Tongue (tissue), 2 donors: Measurements from ENCODE around the gene ASTL. TPM values are rescaled to one million over a fixed set of nuclear protein-coding genes. Genes with fewer than 3 reads are reported as not detected.
"Not testable (repeated sequence)": the region's sequence is repeated elsewhere in the genome, so short reads cannot be mapped to it uniquely, and the experiment has no call there.

Source experiments
- DNase-seq: peaks from one replicate; pipeline ENCODE4 v3.0.0-alpha.2; 2015
- total RNA-seq: library from RNA; depleted of rRNA; stranded (reverse); fragments of >200 nt; gene quantifications from one replicate; pipeline ENCODE4 v1.2.3, GENCODE V29; 2014

The ASTL gene
- total RNA-seq, 1 donor from 2014 or later: not detected

DNA sequence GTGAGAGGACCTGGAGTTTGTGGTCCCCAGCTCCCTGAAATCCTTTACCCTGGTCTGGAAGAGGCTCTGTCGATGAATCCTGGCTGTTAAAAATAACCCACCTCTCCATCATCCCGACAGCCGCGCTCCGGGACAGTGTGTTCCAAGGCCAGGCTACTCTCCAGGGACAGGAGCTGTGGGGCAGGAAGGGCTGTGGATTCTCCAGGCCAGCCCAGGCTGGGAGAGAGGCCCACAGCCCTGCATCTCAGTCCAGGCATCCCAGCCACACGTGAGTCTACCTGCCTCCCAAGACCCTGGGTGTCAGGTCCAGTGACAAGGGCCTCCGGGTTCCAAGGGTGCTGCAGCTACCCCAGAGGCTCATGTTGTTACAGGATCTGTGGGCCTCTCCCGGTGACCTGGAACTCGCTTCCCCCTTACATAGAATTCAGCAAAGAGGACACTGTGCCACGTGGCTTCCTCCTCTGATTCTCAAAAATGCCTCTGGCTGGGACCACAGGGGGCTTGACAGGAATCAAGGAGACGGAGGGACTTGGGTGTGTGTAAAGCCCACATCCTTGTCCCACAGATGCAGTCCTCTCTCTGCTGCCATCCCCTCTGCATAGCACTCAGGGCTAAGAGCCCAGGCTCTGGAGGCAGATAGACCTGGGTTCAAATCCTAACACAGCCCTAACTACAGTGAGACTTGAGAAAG, 39.3 kb downstream of the ASTL start:
- peak; percentile 24 for DNase-seq

DNA sequence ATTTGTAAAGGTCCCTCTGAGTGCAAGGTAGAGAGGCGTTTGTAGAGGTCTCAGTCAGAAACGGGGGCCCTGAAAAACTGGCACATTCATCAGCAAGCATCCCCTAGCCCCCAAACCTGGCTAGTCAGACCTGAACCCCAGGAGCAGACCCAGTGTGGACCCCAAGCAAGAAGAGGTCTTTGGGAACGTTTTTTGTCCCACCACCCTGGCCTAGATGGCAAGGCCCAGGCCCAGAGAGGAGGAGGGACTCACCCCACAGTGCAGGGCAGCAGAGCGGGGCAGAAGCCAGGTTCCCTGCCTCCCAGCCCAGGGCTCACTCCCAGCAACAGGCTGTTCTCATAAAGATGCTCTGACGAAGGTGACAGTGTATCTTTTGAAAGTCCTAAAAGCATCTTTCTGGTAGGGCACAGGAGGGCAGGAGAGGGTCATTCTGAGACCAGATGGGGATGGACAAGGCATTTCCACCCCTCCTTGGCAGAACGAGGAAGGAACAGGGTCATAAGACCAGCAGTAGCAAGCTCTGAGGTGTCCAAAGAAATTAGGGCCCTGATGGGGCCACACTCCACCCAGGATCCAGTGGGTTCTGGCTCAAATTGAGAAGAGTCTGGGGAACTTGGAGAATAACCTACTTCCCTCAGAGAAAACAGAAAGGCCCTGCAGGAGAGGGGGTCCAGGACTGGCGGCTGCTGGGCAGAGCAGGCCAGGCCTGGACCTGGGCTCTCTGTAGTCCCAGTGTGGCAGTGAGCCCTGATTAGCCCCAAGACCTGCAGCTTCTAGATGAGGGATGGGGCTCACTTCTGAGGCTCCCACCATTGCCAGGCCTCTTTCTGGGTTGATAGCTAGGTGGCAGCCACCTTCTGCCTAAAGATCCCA, 40.1 kb downstream of the ASTL start:
- no peak for DNase-seq

DNA sequence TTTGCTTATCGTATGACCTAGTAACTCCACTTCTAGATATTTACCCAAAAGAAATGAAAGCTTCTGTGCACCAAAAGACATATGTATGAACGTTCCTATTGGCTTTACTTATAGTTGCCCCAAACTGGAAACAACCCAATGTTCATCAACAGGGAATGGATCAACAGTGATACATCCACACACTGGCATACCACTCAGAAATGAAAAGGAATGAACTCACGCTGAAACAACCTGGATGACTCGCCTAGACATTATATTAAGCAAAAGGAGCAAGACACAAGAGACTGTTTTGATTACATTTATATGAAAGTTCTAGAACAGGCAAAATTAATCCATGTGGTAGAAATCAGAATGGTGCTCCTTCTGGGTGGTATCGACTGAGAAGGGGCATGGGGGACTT, 40.9 kb downstream of the ASTL start:
- no peak for DNase-seq

GRCh38 chr2:96095116-96095636, 43.1 kb downstream of the ASTL start:
- no peak for DNase-seq

DNA sequence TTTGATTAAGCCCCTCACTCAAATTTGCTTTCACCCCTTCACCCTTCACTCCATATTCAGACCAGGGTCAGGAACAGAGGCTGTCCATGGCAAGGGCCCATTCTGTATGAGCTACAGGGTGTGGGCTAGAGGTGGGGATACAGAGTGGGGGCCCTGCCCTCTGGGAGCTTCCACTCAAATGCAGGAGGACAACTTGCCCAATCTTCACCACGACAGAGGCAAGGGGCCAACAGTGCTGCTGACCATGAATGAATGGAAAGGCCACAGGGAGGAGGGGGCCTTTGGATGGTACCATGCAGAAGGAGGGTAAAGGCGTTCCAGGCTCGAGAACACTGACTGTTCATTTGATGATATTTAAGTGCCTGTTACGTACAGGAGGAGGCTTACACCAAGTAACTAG, 44.8 kb downstream of the ASTL start:
- DNase-seq: no peak

DNA sequence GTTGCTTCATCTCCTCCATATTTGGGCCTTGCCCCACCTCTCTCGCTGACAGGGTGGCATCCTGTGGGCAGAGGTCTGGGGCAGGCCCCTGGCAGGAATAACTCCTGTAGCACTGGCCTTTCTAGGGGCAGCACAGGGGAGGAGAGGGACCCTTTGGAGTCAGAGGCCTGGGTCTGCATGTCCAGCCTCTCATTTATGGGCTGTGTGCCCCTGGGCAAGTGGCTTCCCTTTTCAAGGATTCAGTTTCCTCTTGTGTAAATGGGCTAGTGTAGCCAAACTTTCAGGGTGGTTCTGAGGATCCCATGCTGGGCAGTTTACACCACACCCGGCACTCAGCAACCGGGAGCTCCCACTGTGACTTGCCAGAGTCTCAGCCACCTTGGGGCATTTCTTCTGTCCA, 45.4 kb downstream of the ASTL start:
- DNase-seq: no peak

- no peak for DNase-seq
Measured at GRCh38 chr2:96092573-96092877, 45.8 kb downstream of the ASTL start.

DNA sequence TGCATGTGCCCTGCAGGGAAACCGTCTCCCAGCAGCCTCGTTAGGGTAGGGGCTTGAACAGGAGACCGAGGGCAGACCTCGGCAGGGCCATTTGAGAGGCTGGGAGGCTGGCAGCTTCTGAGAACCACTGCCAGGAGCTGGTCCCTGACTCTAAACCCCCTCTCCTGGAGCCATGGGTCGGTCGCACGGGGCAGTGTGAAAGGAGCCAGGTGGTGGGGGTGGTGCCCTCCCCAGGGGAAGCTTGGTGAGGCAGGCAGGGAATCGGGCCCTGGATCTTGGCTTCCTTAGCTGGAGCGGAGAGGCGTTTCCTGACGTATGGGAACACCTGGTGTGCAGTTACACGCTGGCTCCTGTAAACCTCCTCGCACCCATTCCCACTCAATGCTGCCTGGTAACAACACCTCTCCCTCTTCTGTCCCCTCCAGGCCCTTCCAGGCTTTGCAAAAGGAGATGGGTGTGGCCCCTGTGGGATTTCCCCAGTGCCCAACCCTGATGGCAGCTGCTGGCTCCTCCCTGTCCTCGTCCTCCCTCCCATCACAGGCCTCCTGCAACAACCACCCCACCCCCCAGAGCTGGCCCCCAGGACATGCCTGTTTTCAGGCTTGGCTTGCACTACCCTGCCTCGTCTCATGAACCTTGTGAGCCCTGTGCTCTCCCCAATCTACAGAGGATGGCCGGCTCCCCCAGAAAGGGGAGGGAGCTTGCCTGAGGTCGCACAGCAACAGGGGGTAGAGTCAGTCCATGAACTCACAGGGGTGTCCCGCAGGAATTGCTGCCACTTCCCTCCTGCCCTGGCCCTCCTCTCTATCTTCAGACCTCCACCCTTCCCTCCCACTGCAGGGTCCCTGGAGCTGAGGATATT, 46.4 kb downstream of the ASTL start:
- DNase-seq: peak; percentile 74

GRCh38 chr2:96091141-96091710, 47.1 kb downstream of the ASTL start:
- DNase-seq: no peak

GRCh38 chr2:96090196-96090926, 47.9 kb downstream of the ASTL start:
- DNase-seq: no peak

GRCh38 chr2:96089356-96090195, 48.7 kb downstream of the ASTL start:
- peak; percentile 49 for DNase-seq

DNA sequence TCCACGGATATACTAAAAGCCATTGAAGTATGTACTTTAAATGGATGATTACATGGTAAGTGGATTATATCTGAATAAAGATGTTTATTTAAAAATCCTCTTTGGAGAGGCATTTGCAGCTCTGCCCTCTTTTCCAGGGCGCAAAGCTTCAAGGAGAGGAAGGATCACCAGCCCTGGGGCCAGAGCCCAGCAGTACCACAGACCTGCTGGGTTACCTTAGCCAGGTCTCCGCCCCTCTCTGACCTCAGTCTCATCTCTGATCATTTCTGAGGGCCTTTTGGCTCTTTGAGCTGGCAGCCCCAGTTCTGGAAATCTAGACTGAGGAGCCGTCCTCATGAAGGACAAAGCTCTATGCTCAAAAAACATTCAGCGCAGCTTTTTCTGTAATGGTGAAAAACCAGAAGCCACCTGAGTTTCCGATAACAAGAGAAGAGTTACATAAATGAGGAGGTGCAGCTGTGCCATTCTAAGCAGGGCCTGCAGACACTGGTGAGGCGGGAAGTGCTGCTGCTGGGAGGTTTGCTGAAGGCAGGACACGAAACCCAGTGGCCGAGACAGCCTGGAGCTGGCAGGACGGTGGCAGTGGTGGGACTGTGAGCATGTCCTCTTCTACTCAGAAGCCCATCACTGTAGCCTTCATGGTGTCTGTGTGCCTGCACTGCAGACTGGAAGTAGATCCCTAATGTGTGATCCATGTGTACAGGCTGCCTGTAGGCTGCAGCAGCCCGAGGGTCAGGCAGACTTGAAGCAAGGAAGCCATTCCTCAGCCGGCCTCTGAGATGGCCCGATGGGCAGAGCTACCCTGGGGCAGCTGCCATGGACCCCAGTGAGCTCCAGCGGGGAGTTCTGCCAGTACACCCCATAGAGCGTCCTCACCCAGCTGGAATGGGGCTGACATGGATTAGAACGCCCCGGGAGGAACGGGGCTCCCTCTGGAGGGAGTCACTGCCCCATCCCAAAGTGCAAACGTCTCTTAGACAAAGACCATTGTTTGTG, 49.7 kb downstream of the ASTL start:
- DNase-seq: no peak

DNA sequence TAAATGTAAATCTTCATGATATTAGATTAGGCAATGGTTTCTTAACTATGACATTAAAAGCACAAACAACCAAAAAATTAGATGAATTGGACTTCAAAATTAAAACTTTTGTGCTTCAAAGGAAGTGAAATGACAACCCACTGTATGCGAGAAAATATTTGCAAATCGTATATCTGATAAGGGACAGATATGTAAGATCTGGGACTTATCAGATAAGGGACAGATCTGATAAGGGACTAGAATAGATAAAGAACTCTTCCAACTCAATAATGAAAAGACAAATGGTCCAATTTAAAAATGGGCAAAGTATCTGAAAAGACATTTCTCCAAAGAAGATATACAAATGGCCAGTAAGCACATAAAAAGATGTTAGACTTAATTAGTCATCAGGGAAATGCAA, 51.2 kb downstream of the ASTL start:
- no peak for DNase-seq

DNA sequence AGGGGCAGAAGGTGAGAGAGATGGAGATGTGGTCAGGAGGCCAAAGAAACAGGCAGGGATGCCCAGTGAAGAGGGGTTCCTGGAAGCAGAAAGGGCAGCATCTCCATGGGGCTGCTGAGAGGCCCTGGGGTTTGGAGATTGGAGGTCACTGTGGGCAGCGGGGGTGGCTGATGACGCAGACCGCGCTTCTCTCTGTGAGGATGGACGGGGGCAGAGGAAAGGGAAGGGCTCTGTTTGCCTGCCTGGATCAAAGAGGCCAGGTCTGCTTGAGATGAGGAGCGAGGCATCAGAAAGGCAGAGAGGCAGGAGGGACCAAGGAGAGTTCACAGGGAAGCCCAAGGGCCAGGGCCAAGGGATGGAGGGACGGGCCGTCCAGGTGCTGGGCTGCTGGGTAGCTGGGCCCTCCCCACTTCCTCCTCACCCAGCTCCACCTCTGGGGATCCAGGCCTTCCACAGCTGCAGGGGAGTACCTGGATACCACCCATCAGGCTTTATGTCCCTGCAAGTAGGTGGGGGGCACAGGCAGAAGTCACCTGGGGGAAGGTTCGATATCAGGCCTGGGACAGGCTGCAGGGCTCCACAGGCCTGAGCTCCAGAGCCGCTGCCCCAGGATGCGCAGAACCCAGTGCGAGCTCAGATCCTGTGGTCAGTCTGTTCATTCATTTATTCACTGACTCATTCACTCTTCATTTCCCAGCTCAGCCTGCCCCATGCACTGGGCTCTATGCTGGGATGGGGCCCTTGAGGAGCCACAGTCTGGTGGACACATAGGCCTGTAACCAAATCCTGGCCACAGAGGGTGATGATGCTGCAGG, 52.6 kb downstream of the ASTL start:
- no peak for DNase-seq

DNA sequence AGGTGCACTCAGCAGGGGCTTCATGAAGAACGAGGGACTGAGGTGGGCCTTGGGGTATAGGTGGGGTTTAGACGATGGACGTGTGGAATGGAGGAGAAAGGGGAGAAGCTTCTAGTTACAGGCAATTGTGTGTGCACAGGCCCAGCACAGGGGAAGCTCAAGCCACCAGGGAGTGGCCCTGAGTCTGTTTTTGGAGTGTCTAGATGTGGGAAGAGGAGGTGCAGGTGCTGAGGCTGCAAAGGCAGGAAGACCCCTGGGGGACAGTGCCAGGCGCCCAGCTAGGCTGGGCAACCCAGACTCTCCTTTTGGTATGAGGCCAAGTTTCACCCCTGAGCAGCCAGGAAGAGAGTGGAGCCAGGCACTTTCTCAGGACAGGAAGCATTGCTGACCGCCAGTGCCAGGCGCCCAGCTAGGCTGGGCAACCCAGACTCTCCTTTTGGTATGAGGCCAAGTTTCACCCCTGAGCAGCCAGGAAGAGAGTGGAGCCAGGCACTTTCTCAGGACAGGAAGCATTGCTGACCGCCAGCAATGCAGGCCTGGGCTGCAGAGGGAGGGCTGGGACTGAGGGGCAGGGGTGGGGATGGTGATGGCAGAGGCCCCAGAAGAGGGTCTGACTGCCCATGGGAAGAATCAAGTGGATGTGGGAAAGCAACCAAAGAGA, 53.3 kb downstream of the ASTL start:
- DNase-seq: not testable (repeated sequence)

- no peak for DNase-seq
Measured at GRCh38 chr2:96083989-96084857, 54.1 kb downstream of the ASTL start.
